Measurements from ENCODE around the gene PODXL.

PODXL gene

GRCh38 chr7:131480384-131481315 lies 75.8 kb downstream of the PODXL start:
- no peak overlapping the region for H3K4me2 ChIP-seq
- H3K4me3 ChIP-seq (IDR thresholded peaks at IDR 0.05; ENCODE audit: insufficient read depth, low read depth, low read length), result no peak overlapping the region
- no peaks in the 10 kb centered on the region for H3K27me3 ChIP-seq (ENCODE audit: insufficient read depth, low read depth)
- H3K36me3 ChIP-seq (ENCODE audit: insufficient read depth), result no peaks in the 10 kb centered on the region
- no peak for TF ChIP-seq CTCF (conservative IDR thresholded peaks at IDR 0.05; ENCODE audit: low read depth, low read length)
- H2AFZ ChIP-seq (ENCODE audit: low read depth), result no peak overlapping the region
- H3K79me2 ChIP-seq (ENCODE audit: insufficient read depth, low read depth), result no peaks in the 10 kb centered on the region
- no peak overlapping the region for H3K9ac ChIP-seq
- H4K20me1 ChIP-seq (ENCODE audit: insufficient read depth), result no peaks in the 10 kb centered on the region
- no peak overlapping the region for H3K27ac ChIP-seq
- H3K4me1 ChIP-seq (ENCODE audit: low read depth, poor library complexity, severe bottlenecking), result peaks cover 38% of the 10 kb centered on the region

- no peak overlapping the region for H2AFZ ChIP-seq (ENCODE audit: low read depth)
- no peaks in the 10 kb centered on the region for H4K20me1 ChIP-seq (ENCODE audit: insufficient read depth)
- H3K4me3 ChIP-seq (IDR thresholded peaks at IDR 0.05; ENCODE audit: insufficient read depth, low read depth, low read length), result no peak overlapping the region
- no peak for TF ChIP-seq CTCF (conservative IDR thresholded peaks at IDR 0.05; ENCODE audit: low read depth, low read length)
- no peak overlapping the region for H3K9ac ChIP-seq
- no peaks in the 10 kb centered on the region for H3K27me3 ChIP-seq (ENCODE audit: insufficient read depth, low read depth)
- no peaks in the 10 kb centered on the region for H3K79me2 ChIP-seq (ENCODE audit: insufficient read depth, low read depth)
- H3K36me3 ChIP-seq (ENCODE audit: insufficient read depth), result no peaks in the 10 kb centered on the region
- H3K4me2 ChIP-seq, result no peak overlapping the region
- H3K27ac ChIP-seq, result no peak overlapping the region
- H3K4me1 ChIP-seq (ENCODE audit: low read depth, poor library complexity, severe bottlenecking), result peaks cover 11% of the 10 kb centered on the region
Measured at GRCh38 chr7:131476740-131477139, 79.7 kb downstream of the PODXL start.

GRCh38 chr7:131471250-131472004 lies 85.0 kb downstream of the PODXL start:
- H3K79me2 ChIP-seq (ENCODE audit: insufficient read depth, low read depth), result no peaks in the 10 kb centered on the region
- no peak overlapping the region for H3K4me3 ChIP-seq (IDR thresholded peaks at IDR 0.05; ENCODE audit: insufficient read depth, low read depth, low read length)
- H3K4me1 ChIP-seq (ENCODE audit: low read depth, poor library complexity, severe bottlenecking), result no peaks in the 10 kb centered on the region
- H3K27me3 ChIP-seq (ENCODE audit: insufficient read depth, low read depth), result no peaks in the 10 kb centered on the region
- H3K36me3 ChIP-seq (ENCODE audit: insufficient read depth), result 0 out of 2 replicates have a peak, but pooled peaks cover 3% of the 10 kb centered on the region
- H4K20me1 ChIP-seq (ENCODE audit: insufficient read depth), result no peaks in the 10 kb centered on the region
- H3K27ac ChIP-seq, result no peak overlapping the region
- no peak overlapping the region for H2AFZ ChIP-seq (ENCODE audit: low read depth)
- no peak for TF ChIP-seq CTCF (conservative IDR thresholded peaks at IDR 0.05; ENCODE audit: low read depth, low read length)
- H3K4me2 ChIP-seq, result no peak overlapping the region
- H3K9ac ChIP-seq, result no peak overlapping the region

GRCh38 chr7:131467788-131468187 lies 88.6 kb downstream of the PODXL start:
- TF ChIP-seq CTCF (conservative IDR thresholded peaks at IDR 0.05; ENCODE audit: low read depth, low read length), result no peak
- Histone ChIP-seq H4K20me1 (ENCODE audit: insufficient read depth) (no peaks in the 10 kb centered on the region), H3K4me1 (ENCODE audit: low read depth, poor library complexity, severe bottlenecking) (no peaks in the 10 kb centered on the region), H3K4me2 (no peak overlapping the region), H3K27ac (no peak overlapping the region), H3K27me3 (ENCODE audit: insufficient read depth, low read depth) (no peaks in the 10 kb centered on the region), H2AFZ (ENCODE audit: low read depth) (no peak overlapping the region), H3K79me2 (ENCODE audit: insufficient read depth, low read depth) (no peaks in the 10 kb centered on the region), H3K4me3 (IDR thresholded peaks at IDR 0.05; ENCODE audit: insufficient read depth, low read depth, low read length) (no peak overlapping the region), H3K36me3 (ENCODE audit: insufficient read depth) (0 out of 2 replicates have a peak, but pooled peaks cover 9% of the 10 kb centered on the region), H3K9ac (no peak overlapping the region)

All from KMS-11 (cell line).